Sigmoid colon (tissue), 4 donors: ENCODE measurements around the gene TTYH1.

Source experiments
- EP300 ChIP-seq, 4 donors: sonication (generic); formaldehyde crosslinking; IDR thresholded peaks; one replicate each; pipeline ENCODE4 v1.6.1; 2017; ENCODE audit warnings: antibody characterized with exemption in 4 of 4
- TF ChIP-seq, protein P1 (sequence below), 4 experiments: fragments of 450-650 bp in 3 of 4; fragments of 200-600 bp in 1 of 4; IDR thresholded peaks; one replicate each; pipeline ENCODE4 v1.5.1; 2016 to 2019; ENCODE audit warnings: antibody characterized with exemption in 4 of 4, mild to moderate bottlenecking in 3 of 4, moderate library complexity in 2 of 4

DNA sequence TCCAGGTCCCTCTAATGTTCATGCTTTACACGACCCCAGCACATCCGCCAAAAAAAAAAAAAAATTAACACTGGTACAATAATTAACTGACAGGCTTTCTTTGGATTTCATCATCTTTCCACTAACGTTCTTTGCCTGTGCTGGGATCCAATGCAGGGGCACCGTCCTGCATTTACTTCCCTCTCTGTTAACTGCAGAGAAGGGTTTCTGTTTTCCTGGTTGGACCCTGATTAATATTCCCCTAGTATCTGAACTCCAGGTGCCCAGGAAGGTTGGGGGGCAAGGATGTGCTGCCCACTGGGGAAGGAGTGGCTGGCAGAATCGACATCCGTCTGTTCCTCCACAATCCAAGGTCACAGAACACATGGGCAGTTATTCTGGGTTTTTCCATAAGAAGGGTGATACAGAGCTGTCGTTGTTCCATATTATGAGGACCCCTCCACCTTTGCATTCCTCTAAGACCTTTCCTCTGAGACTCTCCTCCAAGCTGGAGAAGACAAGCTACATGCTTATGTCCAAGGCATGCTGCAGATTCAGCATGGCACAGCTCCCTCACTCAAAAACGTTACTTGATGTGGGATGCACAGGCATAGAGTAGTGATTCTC lies 46.1 kb upstream of the TTYH1 start:
- TF ChIP-seq, protein P1, sequence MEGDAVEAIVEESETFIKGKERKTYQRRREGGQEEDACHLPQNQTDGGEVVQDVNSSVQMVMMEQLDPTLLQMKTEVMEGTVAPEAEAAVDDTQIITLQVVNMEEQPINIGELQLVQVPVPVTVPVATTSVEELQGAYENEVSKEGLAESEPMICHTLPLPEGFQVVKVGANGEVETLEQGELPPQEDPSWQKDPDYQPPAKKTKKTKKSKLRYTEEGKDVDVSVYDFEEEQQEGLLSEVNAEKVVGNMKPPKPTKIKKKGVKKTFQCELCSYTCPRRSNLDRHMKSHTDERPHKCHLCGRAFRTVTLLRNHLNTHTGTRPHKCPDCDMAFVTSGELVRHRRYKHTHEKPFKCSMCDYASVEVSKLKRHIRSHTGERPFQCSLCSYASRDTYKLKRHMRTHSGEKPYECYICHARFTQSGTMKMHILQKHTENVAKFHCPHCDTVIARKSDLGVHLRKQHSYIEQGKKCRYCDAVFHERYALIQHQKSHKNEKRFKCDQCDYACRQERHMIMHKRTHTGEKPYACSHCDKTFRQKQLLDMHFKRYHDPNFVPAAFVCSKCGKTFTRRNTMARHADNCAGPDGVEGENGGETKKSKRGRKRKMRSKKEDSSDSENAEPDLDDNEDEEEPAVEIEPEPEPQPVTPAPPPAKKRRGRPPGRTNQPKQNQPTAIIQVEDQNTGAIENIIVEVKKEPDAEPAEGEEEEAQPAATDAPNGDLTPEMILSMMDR (IDR thresholded peaks at IDR 0.05): no peak
- TF ChIP-seq EP300 (IDR thresholded peaks at IDR 0.05): no peak
